GOT3 (cell line): ENCODE measurements around the gene CSK.
"Not testable (repeated sequence)": the region's sequence is repeated elsewhere in the genome, so short reads cannot be mapped to it uniquely, and the experiment has no call there.

ENCODE experiments used
- DNase-seq: peaks from one replicate; lab custom pipeline; 2025; ENCODE audit warnings: mixed read lengths; lab: John Stamatoyannopoulos, UW

CSK gene

GRCh38 chr15:74770211-74770903 lies 11.5 kb upstream of the CSK start:
- no peak for DNase-seq

GRCh38 chr15:74773329-74773728 lies 8.6 kb upstream of the CSK start:
- DNase-seq, result no peak

DNA sequence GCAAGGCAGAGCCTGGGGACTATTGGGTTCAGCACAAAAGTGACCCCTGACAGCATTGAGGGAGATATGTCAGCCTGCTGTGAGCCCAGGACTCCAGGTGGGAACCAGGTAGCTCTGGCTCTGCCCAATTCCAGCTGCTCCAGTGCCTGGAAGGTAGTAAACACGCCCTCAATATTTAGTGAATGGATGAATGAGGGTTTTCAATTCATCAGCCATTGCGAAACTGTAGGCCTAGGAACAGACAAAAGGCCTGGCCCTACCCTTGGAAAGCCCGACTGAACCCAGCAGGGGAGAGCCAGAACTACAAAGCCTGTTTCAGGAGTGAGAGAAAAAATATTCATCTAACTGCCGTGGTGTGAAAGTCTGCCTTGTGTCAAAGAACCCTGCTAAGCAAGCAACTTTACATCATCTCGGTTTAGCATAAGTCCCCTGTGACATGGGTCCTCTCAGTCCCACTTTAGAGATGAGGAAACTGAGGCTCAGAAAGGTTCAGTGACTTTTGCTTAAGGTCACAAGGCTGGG lies 8.1 kb upstream of the CSK start:
- DNase-seq, result no peak

DNA sequence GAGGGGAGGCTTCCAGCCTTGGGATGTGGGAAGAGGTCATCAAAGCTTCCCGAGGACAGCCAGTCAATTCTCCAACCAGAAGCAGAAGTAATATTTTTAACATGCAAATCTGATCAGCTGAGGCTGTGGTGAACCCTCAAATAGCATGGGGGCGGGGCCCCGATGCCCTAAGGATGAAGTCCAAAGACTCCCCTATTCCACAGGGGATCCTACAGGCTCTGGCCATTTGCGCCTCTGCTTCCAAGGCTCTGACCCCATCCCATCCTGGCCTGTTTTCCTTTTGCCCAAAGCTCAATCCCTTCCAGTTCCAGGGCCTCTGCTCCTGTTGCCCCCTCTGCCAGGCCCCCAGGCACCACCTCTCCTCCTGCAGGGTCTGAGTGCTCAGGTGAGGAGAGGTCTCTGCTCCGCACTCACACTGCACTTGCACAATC lies 6.7 kb upstream of the CSK start:
- no peak for DNase-seq

GRCh38 chr15:74775894-74776293 lies 6.0 kb upstream of the CSK start:
- no peak for DNase-seq

DNA sequence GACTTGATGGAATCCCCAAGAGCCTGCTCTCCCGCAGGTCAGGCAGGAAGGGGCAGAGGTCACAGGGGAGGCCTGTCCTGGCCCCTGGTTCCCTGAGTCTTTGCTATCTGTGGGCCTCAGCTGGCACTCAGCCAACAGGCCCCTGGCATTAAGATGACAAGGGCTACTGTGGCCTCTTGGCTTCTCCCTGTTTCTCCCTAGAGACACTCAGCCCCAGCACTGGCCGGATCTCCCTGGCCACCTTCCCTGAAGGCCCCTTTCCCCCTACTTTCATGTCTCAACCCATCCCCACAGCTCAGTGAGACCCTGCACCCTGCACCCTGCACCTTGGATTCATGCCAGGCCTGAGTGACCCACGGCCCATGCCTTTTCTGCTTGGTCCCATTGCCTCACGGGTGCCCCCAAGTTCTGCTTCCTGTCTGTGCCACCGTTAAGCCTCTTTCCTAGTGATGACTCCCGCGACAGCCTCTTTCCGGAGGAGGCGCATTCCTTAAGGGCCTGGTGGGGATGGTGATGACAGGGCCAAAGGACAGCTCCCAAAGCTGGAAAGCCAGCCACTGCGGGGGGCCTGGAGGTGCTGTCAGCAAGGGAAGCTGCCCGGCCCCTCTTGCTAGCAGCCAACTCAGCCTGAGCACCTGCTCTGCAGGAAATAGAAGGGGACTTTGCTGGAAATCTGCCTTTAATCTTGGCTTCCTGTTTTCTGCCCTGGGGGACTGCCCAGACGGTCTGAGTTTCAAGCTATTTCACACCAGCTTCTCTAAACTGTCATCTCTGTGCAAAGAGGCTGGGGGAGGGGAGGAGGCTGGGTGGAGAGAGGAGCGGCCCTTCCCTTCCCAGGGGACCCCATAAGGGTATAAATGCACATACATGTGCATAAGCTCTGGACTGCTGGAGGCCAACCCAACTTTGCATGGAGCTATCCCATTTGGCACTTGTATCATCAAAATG lies 4.8 kb upstream of the CSK start:
- DNase-seq, result no peak

GRCh38 chr15:74777769-74778598 lies 3.9 kb upstream of the CSK start:
- DNase-seq, result no peak

GRCh38 chr15:74778599-74778970 lies 3.3 kb upstream of the CSK start:
- DNase-seq, result no peak

GRCh38 chr15:74779162-74779648 lies 2.7 kb upstream of the CSK start:
- no peak for DNase-seq

DNA sequence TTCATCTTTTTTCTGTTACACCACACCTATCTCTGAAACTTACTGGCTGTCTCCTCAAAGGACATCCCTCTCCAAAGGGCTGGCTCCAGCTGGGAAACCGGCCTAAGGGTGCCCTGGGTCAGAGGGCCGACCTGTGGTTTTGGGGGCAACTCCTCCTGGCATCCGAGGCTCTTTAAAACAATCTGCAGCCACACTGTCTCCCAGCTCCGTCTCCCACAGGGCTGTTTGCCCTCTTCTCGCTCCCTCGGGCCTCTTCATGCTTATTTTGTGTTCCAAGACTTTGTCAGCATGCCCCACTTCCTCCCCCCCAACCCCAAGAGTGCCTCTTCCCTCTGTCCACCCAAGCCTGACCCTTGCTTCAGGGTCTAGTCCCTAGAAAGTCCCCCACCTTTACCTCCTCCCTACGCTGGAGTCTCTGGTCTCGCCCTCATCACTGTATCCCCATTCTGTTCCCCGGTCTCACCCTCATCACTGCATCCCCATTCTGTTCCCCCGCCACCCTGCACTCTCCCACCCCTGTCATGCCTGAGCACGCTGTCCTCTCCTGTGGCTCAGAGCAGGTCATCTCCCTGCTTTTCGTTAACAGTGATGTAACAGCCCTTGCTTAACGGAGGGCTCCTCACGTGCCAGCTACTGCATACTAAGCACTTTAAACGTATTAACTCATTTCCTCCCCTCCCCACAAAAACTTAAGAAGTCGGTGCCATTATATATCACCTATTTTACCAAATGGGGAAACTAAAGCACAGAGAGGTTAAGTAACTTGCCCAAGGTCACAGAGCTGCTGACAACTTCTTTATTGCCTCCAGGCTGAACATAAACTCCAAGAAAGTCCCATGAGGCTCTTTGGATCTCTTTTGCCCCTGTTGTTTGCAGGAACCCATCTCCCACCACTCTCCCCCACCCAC lies 1.1 kb upstream of the CSK start:
- DNase-seq, result no peak

GRCh38 chr15:74782259-74783071 lies 585 bp downstream of the CSK start:
- no peak for DNase-seq

GRCh38 chr15:74783072-74783807 lies 1.4 kb downstream of the CSK start:
- no peak for DNase-seq

DNA sequence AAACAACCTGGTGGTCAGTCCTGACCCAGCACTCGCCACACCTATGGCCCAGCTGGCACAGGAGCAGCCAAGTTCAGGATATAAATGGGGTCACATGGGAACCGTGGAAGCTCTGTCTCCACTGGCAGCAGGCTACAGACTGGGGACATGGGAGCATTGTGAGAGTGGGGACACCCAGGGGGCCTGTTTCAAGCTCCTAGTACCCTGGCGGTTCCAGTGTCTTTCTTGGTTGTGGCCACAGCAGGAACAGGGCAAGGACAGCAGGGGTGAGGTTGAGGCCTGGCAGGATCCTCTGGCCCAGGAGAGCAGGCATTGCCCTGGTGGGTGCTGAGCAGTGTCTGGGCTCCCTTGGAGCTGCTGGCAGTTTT lies 1.9 kb downstream of the CSK start:
- DNase-seq, result no peak

DNA sequence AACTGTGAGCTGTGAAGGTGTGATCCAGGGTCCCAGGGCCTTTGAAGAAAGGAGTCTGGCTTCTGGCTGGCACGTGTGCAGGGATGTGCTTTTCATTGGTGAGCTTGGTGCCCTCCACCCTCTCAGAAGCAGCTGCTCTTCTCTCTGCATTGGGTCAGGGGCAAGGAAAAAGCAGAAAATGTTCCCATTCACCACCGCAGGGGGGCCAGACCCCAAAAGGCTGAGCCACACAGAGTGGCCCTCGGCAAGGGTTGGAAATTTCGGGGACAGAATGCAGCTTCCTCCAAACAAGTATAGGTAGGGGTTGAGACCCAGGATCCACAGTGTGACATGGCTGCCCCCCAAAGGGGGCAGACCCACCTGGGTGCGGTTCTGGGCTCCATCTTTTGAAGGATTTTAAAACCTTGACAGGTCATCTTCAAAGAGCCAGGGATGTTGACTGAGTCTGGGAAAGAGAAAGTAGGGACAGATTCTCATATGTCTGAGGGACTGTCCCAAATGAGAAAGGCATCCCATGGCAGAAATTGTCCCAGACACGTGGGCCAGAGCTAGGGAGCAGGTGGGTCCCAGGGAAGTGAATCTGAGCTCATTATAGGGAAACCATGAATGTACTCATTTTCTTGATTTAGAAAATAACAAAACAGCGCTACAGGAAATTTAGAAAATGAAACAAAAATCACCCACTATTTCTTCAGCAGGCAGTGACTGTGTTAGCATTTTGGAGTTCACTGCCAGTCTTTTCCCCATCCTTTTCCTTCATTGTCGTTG lies 2.7 kb downstream of the CSK start:
- DNase-seq, result no peak

- DNase-seq, result no peak
Observed at GRCh38 chr15:74785194-74786032, 3.5 kb downstream of the CSK start.

- DNase-seq, result not testable (repeated sequence)
Observed at GRCh38 chr15:74786081-74786480, 4.2 kb downstream of the CSK start.

DNA sequence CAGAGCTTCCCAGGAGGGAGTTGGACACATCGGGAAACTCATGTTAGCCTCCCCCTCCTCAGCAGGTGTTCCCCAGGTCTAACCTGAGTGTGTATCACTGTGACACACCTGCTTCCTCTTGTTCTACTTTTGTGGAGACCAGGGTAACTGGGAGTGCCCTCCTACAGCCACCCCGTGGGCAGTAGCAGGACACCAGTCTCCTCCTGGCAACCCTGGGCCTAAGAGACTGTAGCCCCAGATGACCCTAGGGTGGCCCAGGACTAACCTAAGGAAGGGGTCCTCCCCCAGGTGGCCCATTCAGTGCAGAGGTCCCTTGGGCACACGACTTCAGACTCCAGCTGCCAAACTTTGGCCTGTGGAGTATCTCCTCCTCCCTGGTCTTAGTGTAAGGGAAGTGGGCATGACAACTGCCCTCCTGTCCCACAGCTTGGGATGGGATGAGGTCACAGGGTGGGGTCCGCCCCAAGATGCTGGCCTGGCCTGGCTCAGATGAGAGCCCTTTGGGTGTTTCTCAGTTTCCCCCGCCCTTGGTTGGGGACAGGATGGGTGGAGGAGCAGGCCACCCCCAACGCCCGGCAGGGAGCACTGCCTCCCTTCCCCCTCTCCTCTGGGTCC lies 4.8 kb downstream of the CSK start:
- DNase-seq, result no peak
